ENCODE results near the gene RPL13.

DNA sequence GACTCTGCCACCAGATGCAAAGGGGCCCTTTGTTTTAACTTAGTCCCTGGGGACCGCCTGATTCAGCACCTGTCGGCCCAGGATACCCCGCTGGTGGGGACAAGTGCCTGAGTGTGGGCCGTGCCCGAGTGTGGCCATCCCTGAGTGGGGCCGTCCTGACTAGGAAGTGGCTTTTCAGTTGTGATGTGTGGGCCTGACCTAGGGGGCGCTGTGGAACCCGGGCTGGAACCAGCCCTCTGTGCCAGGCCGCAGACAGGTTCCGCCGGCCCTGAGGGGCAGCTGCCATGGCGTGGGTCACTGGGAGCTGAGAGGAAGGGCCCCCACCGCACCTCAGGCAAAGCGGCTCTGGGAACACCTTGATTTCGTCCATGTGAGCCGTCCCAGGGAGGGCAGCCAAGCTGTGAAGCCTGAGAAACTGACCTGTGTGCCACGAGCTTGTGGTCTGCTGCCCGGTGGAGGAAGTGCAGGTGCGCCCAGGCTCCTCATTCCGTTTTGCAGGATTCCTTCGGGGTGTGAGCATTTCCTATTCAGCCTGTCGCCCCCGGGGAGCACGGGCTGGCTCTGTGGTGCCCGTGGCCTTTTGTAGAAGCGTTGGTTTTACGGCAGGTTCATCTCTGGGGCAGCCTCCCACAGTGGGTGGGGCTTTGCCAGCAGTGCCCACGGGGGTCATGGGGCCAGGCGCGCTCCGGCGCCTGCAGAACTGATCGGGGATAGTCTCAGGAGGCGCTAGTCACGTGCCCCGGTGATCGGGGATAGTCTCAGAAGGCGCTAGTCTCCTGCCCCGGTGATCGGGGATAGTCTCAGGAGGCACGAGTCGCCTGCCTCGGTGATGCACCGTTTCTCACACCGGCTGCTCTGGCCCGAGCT is 5.3 kb downstream of the RPL13 start:
- peak; percentile 20 to 80 (median 52) for TF ChIP-seq CTCF (IDR thresholded peaks at IDR 0.05)
- TF ChIP-seq POLR2A (IDR thresholded peaks at IDR 0.05): no peak

Measured in esophagus squamous epithelium (tissue), 4 donors.